HK-2 (cell line): ENCODE measurements around the gene B4GALT2.

Experiments
- DNase-seq: peaks from one replicate; pipeline ENCODE4 v3.0.0-alpha.2; 2018; ENCODE audit not compliant: unreplicated experiment

Gene B4GALT2, protein sequence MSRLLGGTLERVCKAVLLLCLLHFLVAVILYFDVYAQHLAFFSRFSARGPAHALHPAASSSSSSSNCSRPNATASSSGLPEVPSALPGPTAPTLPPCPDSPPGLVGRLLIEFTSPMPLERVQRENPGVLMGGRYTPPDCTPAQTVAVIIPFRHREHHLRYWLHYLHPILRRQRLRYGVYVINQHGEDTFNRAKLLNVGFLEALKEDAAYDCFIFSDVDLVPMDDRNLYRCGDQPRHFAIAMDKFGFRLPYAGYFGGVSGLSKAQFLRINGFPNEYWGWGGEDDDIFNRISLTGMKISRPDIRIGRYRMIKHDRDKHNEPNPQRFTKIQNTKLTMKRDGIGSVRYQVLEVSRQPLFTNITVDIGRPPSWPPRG

DNA sequence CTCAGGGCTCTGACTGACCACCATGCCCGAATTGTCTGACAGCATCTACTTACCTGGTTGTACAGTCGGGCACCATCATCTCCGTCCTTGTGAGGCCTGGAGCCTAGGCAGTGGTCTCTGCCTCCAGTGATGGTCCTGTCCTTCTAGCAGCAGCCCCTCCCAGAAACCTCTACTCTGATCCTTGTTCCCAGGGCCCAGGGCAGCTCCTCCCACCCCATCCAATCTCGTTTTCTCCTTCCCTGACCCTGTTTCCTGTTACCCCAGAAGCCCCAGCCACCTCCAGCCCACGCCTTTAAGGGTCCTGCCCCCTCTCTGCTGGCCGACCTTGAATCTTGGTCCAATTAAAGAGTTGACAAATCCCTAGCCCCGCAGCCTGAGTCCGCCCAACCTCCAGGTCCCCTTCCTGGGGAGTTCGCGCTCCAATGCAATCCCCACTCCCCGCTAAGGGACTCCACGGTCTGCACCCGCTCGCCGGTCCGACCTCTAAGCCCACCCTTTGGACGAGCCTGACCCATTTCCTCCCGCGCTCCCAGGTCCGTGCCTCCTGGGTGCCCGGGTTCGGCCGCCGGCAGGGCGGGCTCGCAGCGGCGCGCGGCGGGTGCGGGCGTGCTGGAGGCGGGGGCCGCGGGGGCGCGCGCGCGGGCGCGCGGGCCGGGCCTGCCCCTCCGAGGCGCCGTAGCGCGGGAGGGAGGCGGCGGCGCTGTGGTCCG is at the start of gene B4GALT2:
B4GALT2 (plus strand) TSS at position 660 of the 710 bp plus-strand sequence. CDS start 1,951 bp downstream, outside the sequence.
- peak; percentile 44 for DNase-seq

DNA sequence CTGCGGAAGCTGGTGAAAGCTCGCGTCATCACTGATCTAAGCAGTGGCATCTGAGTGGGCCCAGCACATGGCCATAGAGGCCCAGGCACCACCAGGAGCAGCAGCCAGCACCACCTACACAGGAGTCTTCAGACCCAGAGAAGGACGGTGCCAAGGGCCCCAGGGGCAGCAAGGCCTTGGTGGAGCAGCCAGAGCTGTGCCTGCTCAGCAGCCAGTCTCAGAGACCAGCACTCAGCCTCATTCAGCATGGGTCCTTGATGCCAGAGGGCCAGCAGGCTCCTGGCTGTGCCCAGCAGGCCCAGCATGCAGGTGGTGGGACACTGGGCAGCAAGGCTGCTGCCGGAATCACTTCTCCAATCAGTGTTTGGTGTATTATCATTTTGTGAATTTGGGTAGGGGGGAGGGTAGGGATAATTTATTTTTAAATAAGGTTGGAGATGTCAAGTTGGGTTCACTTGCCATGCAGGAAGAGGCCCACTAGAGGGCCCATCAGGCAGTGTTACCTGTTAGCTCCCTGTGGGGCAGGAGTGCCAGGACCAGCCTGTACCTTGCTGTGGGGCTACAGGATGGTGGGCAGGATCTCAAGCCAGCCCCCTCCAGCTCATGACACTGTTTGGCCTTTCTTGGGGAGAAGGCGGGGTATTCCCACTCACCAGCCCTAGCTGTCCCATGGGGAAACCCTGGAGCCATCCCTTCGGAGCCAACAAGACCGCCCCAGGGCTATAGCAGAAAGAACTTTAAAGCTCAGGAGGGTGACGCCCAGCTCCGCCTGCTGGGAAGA is 48.7 kb upstream of the B4GALT2 start:
- no peak for DNase-seq

DNA sequence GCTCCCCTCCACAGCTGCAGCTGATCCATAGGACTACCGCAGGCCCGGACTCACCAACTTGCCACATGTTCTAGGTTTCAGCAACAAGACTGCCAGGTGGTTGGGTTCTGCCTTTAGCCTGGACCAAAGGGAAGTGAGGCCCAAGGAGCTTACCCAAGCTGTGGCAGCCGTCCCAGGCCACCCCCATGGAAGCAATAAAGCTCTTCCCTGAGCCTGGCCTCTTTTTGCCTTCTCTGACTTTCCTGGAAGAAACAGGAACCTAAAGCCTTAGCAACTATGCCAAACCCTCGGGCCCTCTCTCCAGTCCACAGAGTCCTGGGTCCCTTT is 48.1 kb upstream of the B4GALT2 start:
- no peak for DNase-seq

DNA sequence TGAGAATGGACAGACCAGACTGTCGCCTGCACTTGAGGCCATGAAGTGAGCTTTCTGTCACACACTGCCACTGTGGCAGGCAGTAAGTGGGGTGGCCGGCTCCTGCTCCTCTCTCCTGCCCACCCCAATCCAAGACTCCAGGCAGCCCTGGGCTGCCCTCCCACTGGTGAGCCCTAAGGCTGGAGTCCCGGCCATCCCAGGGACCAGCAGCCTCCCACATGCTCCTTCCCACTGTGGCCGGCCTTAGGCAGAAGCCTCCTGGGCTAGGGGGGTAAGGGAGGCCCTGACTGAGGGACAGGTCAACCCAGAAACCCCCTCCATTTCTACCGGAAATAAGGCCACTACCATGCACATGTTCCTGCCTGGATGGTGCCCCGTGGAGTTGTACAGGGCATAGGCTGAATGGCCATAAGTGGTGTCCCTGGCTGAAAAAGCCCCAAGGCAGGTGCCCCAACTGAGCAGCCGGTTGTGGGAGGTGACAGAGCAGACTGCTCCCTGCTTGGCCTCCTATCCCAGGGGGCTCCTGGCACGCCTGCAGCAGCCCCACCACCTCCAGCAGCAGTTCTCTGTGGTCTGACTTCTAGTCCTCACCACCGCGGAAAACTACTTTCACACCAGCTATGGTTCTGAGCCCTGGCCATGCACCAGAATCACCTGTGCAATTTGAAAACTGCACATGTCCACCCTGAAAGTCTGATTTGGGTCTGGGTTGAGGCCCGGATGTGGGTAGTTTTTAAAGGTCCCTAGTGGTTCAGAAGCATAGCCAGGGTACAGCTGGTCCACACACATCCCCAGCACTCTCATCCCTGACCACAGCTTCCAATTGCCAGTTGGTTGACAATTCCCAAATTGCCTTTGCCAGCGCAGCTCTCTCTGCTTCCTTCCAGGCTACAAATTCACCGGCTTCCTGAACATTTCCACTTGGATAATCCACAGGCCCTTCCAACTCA is 47.0 kb upstream of the B4GALT2 start:
- no peak for DNase-seq

DNA sequence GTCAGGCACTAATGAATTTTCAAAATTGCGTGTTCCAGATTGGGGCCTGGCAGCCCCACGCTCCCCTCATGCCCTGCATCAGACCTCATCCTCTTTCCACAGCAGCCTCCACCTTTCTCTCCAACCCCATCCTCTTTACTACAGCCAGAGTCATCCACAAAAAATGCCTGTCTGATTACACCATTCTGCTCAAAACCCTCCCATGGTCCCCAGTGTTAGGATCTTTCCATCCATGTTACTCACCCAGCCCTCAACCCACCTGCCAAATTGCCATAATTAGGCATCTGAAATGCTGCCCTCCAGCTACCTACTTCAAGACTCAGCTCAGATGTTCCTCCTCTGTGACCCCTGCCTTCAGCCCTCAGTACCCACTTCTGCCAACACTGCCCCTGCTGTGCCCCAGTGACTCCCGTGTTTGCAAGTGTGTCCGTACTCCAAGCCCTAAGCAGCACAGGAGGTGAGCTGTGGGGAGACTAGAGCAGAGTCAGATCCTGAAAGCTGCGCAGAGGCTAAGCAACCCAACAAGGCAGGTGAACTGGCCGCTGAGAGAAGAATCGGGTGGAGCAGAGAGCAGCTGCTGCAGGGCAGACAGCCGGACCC is 46.1 kb upstream of the B4GALT2 start:
- no peak for DNase-seq

DNA sequence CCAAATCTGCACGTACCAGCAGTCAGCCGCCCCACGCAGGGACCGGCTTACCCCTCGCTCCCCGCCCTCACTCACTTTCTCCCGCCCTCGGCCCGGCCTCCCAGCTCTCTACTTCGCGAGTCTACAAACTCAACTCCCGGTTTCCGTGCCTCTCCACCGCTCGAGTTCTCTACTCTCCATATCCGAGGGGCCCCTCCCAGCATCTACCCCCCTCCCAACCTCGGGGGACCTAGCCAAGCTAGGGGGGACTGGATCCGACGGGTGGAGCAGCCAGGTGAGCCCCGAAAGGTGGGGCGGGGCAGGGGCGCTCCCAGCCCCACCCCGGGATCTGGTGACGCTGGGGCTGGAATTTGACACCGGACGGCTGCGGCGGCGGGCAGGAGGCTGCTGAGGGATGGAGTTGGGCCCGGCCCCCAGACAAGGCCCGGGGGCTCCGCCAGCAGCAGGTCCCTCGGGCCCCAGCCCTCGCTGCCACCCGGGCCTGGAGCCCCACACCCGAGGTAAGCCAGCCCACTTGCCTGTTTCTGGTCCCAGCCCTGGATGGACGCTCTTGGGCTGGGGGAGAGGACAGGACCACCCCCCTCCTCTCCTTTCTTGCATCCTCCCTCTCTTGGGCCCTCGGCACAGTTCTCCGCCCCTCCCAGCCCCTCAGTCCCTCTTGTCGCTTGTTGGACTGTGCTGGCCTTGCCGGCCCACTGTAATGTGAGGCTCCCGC is 45.5 kb upstream of the B4GALT2 start, which contains the start of gene ARTN:
ARTN (plus strand) TSS at position 416 of the 715 bp plus-strand sequence. CDS start 1,856 bp downstream, outside the sequence.
- no peak for DNase-seq

DNA sequence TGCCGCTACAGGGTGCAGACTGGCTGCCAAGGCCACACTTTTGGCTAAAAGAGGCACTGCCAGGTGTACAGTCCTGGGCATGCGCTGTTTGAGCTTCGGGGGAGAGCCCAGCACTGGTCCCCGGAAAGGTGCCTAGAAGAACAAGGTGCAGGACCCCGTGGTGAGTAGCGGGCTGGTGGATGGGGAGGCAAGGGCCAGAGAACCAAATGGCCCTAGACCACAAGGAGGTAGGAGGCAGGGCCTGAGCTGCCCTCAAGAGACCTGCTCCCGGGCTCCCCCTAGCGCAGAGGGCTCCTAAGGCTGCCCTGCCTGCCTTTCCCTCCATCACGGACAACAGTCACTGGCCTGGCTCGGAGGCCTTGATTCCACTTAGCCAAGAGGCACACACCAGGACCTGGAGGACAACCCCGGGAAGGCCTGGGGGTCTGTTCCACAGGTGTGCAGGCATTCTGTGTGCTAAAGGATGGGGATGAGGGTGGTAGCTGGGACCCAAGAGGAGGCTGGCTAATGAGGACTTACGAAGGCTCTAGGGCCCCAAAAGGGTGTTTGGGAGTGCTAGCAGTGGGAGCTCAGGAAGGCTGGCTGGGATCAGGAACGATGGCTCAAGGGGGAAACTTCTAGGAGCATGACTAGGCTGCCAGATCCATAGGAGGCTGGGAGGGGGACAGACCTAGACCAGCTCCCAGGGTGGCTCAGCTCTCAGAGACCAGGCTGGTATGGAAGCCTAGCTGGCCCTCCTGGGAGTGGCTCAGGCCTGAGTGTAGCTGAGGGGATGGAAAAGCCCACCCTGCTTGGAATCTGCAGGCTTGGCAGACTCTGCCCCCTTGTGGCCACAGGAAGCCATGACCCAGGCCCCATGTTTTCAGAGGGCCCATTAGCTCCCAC is 44.7 kb upstream of the B4GALT2 start:
- DNase-seq = peak; percentile 71

DNA sequence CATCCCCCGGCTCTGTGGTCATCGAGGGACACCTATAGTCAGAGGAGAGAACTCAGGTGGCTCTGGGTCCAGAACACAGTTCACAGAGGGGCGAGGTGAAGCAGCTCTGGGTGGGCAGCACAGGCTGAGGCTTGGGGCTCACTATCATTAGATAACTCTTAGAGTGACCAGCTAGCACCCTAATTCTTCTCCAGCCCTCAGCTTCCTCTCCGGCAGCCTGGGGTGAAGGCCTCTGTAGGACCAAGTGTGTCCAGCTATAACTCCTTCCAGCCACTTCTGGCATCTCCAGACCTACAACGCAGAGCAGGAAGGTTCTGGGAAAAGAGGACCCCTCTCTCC is 44.1 kb upstream of the B4GALT2 start:
- DNase-seq = no peak

DNA sequence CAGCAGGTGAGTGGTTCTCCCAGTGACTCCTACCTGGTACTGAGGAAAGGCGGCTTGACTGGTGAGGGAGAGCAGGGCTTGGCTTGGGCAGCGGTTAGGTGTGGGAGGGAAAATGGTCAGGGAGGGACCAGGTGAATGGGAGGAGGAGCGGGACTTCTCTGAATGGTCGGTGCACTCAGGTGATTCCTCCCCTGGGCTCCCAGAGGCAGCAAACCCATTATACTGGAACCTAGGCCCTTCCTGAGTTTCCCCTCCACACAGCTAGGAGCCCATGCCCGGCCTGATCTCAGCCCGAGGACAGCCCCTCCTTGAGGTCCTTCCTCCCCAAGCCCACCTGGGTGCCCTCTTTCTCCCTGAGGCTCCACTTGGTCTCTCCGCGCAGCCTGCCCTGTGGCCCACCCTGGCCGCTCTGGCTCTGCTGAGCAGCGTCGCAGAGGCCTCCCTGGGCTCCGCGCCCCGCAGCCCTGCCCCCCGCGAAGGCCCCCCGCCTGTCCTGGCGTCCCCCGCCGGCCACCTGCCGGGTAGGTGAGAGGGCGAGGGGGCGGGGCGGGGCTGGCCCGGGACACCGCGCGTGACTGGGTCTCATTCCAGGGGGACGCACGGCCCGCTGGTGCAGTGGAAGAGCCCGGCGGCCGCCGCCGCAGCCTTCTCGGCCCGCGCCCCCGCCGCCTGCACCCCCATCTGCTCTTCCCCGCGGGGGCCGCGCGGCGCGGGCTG is 43.1 kb upstream of the B4GALT2 start:
- DNase-seq = no peak

DNA sequence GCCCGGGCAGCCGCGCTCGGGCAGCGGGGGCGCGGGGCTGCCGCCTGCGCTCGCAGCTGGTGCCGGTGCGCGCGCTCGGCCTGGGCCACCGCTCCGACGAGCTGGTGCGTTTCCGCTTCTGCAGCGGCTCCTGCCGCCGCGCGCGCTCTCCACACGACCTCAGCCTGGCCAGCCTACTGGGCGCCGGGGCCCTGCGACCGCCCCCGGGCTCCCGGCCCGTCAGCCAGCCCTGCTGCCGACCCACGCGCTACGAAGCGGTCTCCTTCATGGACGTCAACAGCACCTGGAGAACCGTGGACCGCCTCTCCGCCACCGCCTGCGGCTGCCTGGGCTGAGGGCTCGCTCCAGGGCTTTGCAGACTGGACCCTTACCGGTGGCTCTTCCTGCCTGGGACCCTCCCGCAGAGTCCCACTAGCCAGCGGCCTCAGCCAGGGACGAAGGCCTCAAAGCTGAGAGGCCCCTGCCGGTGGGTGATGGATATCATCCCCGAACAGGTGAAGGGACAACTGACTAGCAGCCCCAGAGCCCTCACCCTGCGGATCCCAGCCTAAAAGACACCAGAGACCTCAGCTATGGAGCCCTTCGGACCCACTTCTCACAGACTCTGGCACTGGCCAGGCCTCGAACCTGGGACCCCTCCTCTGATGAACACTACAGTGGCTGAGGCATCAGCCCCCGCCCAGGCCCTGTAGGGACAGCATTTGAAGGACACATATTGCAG is 42.4 kb upstream of the B4GALT2 start:
- DNase-seq = peak; percentile 69

DNA sequence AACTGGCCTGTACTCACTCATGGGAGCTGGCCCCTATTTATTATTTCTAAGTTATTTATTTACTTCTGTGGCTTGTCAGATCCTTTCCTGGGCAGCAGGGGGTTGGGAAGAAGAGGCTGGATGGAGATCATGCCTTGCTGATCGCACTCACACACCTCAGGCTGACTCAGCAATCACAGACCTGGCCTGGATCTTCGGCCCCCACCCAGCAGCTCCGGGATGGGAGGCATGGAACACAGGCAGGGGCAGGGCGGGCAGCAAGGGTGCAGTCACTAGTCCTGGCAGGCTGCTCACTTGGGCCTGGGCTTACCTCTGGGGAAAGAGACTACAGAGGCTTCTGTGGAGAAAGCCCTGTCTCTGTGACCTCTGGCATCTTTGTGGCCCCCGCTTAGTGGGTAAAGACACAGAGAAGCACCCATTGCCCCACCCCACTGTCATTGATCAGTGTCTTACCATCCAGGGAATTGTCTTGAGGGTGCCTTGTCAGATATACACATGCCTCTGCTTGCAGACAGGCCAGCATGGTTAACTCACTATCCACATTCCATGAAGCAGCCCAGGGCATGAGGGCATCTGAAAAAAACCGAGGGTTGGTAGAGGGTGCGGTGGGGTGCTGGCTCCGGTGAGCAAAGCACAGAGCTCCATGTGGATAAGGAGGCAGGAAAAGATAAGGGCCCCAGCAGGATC is 41.7 kb upstream of the B4GALT2 start:
- DNase-seq = peak; percentile 78

DNA sequence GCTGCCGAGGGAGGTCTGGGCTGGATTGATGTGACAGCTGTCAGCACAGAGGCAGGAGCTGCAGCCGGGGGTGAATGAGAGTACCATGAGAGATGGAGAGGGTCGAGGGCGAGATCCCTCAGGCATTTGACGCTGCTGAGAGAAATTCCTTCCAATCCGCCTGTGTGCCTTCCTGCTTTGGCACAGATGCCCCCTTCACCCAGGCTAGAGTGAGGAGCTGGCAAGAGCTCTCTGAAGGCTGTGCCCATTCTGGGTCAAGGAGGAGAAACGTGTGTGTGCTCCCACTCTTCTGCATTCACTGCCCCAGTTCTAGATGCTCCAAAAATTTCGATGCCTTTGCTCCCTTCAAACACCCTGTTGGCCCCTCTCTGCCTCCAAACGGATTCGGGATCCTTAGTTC is 40.6 kb upstream of the B4GALT2 start:
- no peak for DNase-seq

DNA sequence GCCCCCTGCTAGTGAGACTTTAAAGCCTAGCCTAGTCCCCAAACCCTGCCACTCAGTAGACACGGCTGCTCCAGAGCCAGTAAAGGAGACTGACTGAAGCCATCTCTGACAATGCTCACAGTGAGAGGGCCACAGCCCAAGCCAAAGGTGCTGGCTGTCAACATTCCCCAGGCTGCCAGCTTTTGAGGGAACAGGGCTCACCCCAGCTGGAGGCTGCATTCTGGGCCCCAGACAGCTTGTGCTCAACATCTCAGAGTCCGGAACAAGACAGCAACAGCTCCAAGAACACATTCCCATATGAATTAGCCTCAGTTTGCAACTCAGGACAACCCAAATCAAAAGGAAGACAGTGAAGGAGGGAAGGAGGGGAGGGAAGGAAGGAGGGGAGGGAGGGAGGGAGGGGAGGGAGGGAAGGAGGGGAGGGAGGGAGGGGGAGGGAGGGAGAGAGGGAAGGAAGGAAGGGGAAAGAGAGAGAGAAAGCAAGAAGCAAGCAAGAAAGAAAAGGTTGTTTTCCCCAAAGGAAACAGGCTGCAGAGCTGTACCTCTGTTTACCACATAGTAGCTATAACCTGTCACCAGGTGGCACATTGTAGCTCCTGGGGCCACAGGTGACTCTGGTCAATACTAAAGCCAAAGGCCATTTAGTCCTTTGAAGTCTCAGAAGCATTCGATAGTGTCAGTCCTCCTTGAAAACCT is 40.0 kb upstream of the B4GALT2 start:
- DNase-seq = no peak

DNA sequence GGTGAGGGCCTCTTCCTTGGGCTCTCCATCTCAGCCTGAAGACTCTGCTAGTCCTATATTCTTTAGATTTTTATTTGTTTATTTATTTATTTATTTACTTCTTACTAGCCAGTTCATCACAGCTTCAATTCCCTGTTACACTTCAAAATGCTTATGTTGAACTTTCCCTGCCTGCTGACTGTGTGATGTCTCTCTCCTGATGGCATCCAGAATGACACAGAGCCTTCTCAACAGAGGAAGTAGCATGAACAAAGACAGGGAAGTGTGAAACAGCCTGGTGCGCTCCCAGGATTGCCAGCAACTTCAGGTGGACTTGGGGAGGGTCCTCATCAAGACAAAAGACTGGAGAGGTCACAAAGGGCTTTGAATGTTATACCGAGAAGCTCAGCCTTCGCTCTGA is 36.6 kb upstream of the B4GALT2 start:
- no peak for DNase-seq

DNA sequence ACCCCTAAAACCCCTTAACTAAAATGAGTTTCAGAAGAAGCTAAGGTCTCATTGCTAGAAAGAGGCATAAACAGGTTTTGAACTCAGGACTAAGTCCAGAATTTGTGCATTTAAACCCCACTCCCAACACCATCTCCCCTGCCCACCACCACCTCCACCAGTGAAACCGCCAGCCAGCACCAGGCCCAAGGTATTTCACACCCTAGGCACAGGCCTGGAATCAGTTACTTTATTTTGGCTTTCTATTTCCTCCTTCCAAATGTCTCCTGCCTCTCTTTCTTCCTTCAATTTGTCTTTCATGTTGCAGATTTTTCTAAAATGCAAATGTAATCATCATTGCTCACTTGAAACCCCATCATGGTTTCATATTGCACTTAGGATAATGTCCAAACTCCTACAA is 34.1 kb upstream of the B4GALT2 start:
- DNase-seq = no peak

DNA sequence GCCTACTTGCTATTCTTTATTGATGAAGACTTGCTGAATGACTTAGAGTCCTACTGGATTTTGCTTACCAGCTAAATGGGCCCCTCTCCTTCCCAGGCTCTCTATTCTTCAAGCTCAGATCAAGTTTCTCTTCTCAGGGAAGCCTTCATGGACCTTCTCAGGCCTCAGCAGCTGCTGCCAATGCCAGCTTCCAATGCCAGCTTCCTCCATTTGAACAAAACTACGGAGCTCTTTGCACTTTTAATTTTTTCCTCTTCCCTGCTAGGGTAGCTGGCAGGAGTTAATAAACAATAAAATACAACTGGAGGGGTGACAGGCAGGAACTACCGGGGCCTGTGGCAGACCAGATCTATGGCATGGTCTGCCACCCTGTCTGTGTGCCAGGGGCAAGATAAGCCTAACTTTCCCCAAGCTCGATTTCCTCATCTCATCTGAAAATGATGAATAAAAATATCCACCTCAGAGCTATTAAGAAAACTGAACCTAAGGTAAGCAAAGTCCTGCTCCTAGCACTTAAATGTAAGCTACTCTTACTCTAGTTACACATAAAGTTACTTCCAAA is 33.3 kb upstream of the B4GALT2 start:
- no peak for DNase-seq
